ENCODE results near the gene MCM8. TPM values are rescaled to one million over a fixed set of nuclear protein-coding genes. Genes with fewer than 3 reads are reported as not detected.

The MCM8 gene
- total and polyA plus RNA-seq, 4 donors = 0.49 to 11.0 (median 1.5) TPM

DNA sequence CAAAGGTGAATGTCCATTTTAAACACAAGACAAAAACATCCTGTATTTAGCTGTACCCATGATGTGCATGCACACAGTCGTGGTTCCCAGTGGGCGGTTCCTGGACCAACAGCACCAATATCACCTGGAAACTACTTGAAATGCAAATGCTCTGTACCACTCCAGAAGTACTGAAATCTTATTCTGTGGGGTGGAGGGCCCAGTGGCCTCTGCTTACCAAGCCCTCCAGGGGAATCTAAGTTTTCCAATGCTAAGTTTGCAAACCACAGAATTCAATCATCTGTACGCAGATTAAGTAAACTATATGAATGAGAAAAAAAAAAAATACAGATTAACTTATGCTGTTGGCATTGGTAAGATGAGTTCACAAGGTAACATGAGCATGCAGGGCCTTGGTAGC is 14.2 kb upstream of the MCM8 start:
- no peak overlapping the region for H3K4me3 ChIP-seq (ENCODE audit: low read depth in 1 of 3, low read length in 3 of 3)
- TF ChIP-seq YY1 (IDR thresholded peaks at IDR 0.05) = no peak

DNA sequence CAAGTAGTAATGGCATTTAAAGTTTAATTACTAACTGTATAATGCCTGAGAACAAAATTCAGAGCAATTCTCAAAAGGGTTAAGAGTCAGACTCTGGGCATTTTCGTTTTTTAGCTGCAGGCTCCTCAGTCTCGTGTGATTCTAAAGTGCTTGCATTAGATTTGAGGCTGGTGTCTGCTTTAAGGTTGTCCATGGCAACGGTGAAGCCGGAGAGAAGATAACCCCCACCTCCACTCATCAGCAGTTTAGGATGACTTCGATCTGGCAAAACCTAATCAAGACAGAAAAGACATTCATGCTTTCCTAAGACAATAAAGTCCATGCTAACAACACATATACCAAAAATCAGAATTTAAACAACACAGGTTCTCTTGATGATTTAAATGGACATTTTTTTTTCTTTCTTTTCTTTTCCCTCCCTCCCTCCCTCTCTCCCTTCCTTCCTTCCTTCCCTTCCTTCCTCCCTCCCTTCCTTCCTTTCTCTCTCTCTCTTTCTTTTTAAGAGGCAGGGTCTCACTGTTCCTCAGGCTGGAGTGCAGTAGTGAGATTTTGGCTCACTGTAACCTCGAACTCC is 11.9 kb upstream of the MCM8 start:
- Histone ChIP-seq H3K27ac (ENCODE audit: low read depth in 1 of 2, low read length in 2 of 2) (no peak overlapping the region), H3K9me3 (ENCODE audit: control insufficient read depth in 4 of 4, low read length in 3 of 4) (no peaks in the 10 kb centered on the region), H3K4me1 (ENCODE audit: control insufficient read depth in 4 of 4, insufficient read depth in 4 of 4, low read length in 3 of 4) (no peaks in the 10 kb centered on the region), H3K27me3 (ENCODE audit: control insufficient read depth in 4 of 4, insufficient read depth in 4 of 4, low read length in 3 of 4) (no peaks in the 10 kb centered on the region), H3K9ac (ENCODE audit: low read depth in 1 of 2, low read length in 2 of 2) (no peak overlapping the region), H3K36me3 (ENCODE audit: control insufficient read depth in 4 of 4, insufficient read depth in 3 of 4, low read depth in 1 of 4, low read length in 3 of 4) (peaks cover 10 to 51% (median 41%) of the 10 kb centered on the region in 4 donors), H3K4me3 (ENCODE audit: low read depth in 1 of 3, low read length in 3 of 3) (no peak overlapping the region)
- no peak for DNase-seq (ENCODE audit: low spot score)
- 82% methylated on average over 6 of the region's 6 CpGs for WGBS
- TF ChIP-seq TAF1 (conservative IDR thresholded peaks at IDR 0.05) (no peak), RAD21 (IDR thresholded peaks at IDR 0.05) (no peak), FOXA2 (IDR thresholded peaks at IDR 0.05) (no peak), NR2F2 (IDR thresholded peaks at IDR 0.05) (no peak), GABPA (IDR thresholded peaks at IDR 0.05 in 1 of 2, conservative IDR thresholded peaks at IDR 0.05 in 1 of 2) (no peak), RXRA (IDR thresholded peaks at IDR 0.05) (no peak), HNF4G (IDR thresholded peaks at IDR 0.05) (no peak), SP1 (IDR thresholded peaks at IDR 0.05) (no peak), FOXA1 (IDR thresholded peaks at IDR 0.05) (no peak), JUND (IDR thresholded peaks at IDR 0.05) (no peak), EGR1 (IDR thresholded peaks at IDR 0.05; ENCODE audit: low read depth in 2 of 2) (no peak), HNF4A (conservative IDR thresholded peaks at IDR 0.05) (no peak), YY1 (IDR thresholded peaks at IDR 0.05) (no peak)
- TF ChIP-seq, protein P1, sequence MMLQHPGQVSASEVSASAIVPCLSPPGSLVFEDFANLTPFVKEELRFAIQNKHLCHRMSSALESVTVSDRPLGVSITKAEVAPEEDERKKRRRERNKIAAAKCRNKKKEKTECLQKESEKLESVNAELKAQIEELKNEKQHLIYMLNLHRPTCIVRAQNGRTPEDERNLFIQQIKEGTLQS (IDR thresholded peaks at IDR 0.05) = no peak
- TF ChIP-seq, protein P2, sequence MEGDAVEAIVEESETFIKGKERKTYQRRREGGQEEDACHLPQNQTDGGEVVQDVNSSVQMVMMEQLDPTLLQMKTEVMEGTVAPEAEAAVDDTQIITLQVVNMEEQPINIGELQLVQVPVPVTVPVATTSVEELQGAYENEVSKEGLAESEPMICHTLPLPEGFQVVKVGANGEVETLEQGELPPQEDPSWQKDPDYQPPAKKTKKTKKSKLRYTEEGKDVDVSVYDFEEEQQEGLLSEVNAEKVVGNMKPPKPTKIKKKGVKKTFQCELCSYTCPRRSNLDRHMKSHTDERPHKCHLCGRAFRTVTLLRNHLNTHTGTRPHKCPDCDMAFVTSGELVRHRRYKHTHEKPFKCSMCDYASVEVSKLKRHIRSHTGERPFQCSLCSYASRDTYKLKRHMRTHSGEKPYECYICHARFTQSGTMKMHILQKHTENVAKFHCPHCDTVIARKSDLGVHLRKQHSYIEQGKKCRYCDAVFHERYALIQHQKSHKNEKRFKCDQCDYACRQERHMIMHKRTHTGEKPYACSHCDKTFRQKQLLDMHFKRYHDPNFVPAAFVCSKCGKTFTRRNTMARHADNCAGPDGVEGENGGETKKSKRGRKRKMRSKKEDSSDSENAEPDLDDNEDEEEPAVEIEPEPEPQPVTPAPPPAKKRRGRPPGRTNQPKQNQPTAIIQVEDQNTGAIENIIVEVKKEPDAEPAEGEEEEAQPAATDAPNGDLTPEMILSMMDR (IDR thresholded peaks at IDR 0.05; ENCODE audit: low read depth, low read length, missing input control) = no peak
- TF ChIP-seq, protein P3, sequence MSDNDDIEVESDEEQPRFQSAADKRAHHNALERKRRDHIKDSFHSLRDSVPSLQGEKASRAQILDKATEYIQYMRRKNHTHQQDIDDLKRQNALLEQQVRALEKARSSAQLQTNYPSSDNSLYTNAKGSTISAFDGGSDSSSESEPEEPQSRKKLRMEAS (IDR thresholded peaks at IDR 0.05) = no peak
- TF ChIP-seq, protein P4, sequence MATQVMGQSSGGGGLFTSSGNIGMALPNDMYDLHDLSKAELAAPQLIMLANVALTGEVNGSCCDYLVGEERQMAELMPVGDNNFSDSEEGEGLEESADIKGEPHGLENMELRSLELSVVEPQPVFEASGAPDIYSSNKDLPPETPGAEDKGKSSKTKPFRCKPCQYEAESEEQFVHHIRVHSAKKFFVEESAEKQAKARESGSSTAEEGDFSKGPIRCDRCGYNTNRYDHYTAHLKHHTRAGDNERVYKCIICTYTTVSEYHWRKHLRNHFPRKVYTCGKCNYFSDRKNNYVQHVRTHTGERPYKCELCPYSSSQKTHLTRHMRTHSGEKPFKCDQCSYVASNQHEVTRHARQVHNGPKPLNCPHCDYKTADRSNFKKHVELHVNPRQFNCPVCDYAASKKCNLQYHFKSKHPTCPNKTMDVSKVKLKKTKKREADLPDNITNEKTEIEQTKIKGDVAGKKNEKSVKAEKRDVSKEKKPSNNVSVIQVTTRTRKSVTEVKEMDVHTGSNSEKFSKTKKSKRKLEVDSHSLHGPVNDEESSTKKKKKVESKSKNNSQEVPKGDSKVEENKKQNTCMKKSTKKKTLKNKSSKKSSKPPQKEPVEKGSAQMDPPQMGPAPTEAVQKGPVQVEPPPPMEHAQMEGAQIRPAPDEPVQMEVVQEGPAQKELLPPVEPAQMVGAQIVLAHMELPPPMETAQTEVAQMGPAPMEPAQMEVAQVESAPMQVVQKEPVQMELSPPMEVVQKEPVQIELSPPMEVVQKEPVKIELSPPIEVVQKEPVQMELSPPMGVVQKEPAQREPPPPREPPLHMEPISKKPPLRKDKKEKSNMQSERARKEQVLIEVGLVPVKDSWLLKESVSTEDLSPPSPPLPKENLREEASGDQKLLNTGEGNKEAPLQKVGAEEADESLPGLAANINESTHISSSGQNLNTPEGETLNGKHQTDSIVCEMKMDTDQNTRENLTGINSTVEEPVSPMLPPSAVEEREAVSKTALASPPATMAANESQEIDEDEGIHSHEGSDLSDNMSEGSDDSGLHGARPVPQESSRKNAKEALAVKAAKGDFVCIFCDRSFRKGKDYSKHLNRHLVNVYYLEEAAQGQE (IDR thresholded peaks at IDR 0.05) = no peak
- TF ChIP-seq, protein P5, sequence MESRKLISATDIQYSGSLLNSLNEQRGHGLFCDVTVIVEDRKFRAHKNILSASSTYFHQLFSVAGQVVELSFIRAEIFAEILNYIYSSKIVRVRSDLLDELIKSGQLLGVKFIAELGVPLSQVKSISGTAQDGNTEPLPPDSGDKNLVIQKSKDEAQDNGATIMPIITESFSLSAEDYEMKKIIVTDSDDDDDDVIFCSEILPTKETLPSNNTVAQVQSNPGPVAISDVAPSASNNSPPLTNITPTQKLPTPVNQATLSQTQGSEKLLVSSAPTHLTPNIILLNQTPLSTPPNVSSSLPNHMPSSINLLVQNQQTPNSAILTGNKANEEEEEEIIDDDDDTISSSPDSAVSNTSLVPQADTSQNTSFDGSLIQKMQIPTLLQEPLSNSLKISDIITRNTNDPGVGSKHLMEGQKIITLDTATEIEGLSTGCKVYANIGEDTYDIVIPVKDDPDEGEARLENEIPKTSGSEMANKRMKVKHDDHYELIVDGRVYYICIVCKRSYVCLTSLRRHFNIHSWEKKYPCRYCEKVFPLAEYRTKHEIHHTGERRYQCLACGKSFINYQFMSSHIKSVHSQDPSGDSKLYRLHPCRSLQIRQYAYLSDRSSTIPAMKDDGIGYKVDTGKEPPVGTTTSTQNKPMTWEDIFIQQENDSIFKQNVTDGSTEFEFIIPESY (IDR thresholded peaks at IDR 0.05) = no peak

More for the DNA sequence above, 14.2 kb upstream of the MCM8 start:
- H3K27me3 ChIP-seq (ENCODE audit: control insufficient read depth in 4 of 4, insufficient read depth in 4 of 4, low read length in 3 of 4) = no peaks in the 10 kb centered on the region
- no peaks in the 10 kb centered on the region for H3K4me1 ChIP-seq (ENCODE audit: control insufficient read depth in 4 of 4, insufficient read depth in 4 of 4, low read length in 3 of 4)
- peaks cover 3 to 30% (median 19%) of the 10 kb centered on the region in 4 donors for H3K36me3 ChIP-seq (ENCODE audit: control insufficient read depth in 4 of 4, insufficient read depth in 3 of 4, low read depth in 1 of 4, low read length in 3 of 4)
- WGBS = 85% methylated on average over 3 of the region's 3 CpGs
- no peak for DNase-seq (ENCODE audit: low spot score)
- H3K9me3 ChIP-seq (ENCODE audit: control insufficient read depth in 4 of 4, low read length in 3 of 4) = no peaks in the 10 kb centered on the region
- H3K9ac ChIP-seq (ENCODE audit: low read depth in 1 of 2, low read length in 2 of 2) = no peak overlapping the region
- no peak overlapping the region for H3K27ac ChIP-seq (ENCODE audit: low read depth in 1 of 2, low read length in 2 of 2)

All from liver (tissue), 9 donors.